HG03520 (cell line): ENCODE measurements around the gene NEIL3.

ENCODE experiments used
- ATAC-seq: cut with Tn5 transposase; IDR thresholded peaks from one replicate; pipeline ENCODE4 v1.9.1; 2021; ENCODE audit warnings: mild to moderate bottlenecking, moderate library complexity; ENCODE audit not compliant: unreplicated experiment

The NEIL3 gene

GRCh38 chr4:177405508-177405907, 95.8 kb downstream of the NEIL3 start:
- ATAC-seq, result no peak

DNA sequence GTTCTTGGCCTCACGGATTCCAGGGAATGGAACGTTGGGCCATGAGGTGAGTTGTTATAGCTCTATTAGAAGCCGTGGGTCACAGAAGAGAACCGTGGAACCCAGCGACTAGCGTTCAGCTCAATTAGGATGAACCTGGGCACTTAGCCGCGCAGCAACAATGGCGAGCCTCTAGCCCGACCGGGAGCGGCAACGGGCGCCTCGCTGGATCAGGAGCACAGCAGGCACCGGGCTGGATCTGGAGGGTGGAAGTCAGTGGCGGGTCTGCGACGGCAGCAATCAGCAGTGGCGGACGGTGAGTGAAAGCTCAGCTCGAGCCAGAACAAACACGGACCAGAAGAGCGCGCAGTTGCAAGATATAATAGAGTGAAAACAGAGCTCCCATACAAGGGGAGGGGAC, 98.3 kb downstream of the NEIL3 start:
- no peak for ATAC-seq

DNA sequence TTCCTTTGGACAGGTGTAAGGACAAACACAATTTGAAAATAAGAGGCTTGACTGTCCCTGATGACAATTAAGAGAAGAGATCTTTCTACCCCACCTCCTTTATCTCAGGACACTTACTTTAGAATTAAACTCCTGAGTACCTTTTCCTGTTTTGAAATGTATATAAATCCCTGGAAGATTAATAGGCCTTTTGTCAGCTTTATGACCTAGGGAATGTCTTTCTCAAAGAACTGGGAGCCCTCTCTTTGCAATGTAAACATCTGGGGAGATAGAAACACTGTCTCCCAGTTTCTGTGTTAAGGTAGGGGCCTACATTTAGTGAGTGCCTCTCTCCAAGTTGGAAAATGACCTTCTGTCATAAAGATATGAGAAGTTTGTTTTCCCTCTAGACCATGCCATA, 100.9 kb downstream of the NEIL3 start:
- no peak for ATAC-seq

- ATAC-seq, result no peak
These were observed 102.3 kb downstream of the NEIL3 start for GRCh38 chr4:177411996-177412395.
